NCI-H82 treated with DMSO at 0.1 percent for 48 hours (cell line): Measurements from ENCODE around the gene YARS1.

Experiments
- DNase-seq: peaks from one replicate; lab custom pipeline; 2025; ENCODE audit not compliant: unreplicated experiment; lab: John Stamatoyannopoulos, UW

YARS1 gene

GRCh38 chr1:32766328-32766972, 50.7 kb downstream of the YARS1 start:
- no peak for DNase-seq

GRCh38 chr1:32765570-32766327, 51.4 kb downstream of the YARS1 start:
- no peak for DNase-seq

- DNase-seq: peak; percentile 77
Measured at GRCh38 chr1:32764826-32765569, 52.2 kb downstream of the YARS1 start.

GRCh38 chr1:32763221-32763620, 53.9 kb downstream of the YARS1 start:
- no peak for DNase-seq

GRCh38 chr1:32761936-32762335, 55.2 kb downstream of the YARS1 start:
- DNase-seq: no peak

GRCh38 chr1:32761253-32761877, 55.8 kb downstream of the YARS1 start:
- DNase-seq: no peak

- DNase-seq: no peak
Measured at GRCh38 chr1:32759997-32760623, 57.0 kb downstream of the YARS1 start.

- no peak for DNase-seq
Measured at GRCh38 chr1:32759521-32759981, 57.6 kb downstream of the YARS1 start.

- DNase-seq: no peak
Measured at GRCh38 chr1:32758795-32759430, 58.2 kb downstream of the YARS1 start.

GRCh38 chr1:32758177-32758794, 58.9 kb downstream of the YARS1 start:
- DNase-seq: no peak

- DNase-seq: peak; percentile 76
Measured at GRCh38 chr1:32757213-32757895, 59.8 kb downstream of the YARS1 start.

GRCh38 chr1:32755810-32756159, 61.4 kb downstream of the YARS1 start:
- no peak for DNase-seq

GRCh38 chr1:32755098-32755809, 61.9 kb downstream of the YARS1 start:
- no peak for DNase-seq

- DNase-seq: no peak
Measured at GRCh38 chr1:32754317-32755097, 62.7 kb downstream of the YARS1 start.

- peak; percentile 62 for DNase-seq
Measured at GRCh38 chr1:32753532-32754316, 63.4 kb downstream of the YARS1 start.

GRCh38 chr1:32749771-32750170, 67.4 kb downstream of the YARS1 start:
- no peak for DNase-seq

GRCh38 chr1:32749332-32749731, 67.8 kb downstream of the YARS1 start:
- no peak for DNase-seq
